GM19397 (cell line): Measurements from ENCODE around the gene SLCO4A1.

ENCODE experiments used
- ATAC-seq: cut with Tn5 transposase; IDR thresholded peaks from one replicate; pipeline ENCODE4 v1.9.1; 2021; ENCODE audit warnings: mild to moderate bottlenecking, moderate library complexity; ENCODE audit not compliant: unreplicated experiment

The SLCO4A1 gene

DNA sequence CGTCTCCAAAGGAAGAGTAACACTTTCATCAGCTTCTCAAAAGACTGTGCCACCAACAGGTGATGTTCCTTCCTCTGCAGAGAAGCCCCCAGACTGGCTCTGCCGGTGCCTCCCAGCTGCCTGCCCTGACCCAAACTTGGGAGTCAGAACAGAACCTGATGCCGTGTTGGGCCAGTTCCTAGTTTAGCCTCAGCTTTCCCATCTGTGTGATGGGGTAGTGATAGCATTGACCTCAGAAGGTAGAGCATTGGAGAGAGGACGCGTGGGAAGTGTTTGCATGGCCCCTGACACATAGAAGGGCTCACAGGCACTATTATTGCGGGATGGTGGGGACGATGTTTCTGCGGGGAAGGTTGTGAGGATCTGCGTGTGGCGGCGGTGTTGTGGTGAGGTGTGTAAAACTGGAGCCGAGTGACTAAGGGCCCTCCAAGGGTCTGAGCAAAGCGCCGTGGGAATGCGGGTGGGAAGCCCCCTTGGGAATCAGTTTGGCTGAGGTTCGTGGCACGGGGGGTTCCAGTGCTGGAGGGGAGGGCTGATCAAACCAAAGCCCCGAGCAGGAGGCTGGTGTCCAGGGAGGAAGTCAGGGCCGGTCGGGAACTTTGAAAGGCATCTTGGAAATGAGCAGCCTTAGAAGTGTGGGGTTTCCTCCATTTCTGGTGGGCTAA lies 68.0 kb downstream of the SLCO4A1 start:
- no peak for ATAC-seq

DNA sequence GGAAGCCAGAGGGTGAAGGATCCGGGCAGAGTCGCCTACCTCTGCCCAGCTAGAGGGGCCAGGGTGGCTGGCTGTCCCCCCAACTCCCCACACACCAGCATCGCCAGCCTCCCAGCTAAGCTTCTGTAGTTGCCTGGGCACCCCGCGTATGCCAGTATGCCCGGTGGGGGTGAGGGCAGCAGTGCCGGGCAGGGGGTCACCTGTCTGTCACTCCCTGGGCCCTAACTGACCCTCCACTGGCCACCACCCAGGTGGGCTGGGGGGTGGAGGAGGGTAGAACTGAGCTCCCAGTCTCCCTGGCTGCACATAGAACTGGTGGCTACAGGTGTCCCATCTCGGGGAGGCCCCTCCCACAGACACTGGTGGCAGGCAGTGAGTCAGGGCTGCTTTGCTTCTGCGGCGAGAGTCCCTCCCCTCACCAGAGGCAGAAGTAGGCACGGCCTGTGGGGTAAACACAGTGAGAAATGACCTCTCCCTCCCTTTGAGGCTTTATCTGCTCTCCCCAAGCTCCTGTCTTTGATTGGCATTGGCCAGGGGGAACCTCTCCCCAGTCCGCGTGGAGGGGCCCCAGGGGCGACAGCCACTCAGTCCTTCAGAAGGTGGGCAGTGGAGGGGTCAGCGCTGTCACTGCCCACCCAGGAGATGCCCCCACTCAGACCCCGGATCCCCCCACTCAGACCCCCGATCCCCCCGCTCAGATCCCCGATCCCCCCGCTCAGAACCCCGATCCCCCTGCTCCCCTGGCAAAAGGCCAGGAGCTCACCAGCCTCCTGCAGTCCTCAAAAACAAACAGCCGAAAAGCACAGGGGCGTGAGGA lies 68.8 kb downstream of the SLCO4A1 start:
- ATAC-seq = no peak

DNA sequence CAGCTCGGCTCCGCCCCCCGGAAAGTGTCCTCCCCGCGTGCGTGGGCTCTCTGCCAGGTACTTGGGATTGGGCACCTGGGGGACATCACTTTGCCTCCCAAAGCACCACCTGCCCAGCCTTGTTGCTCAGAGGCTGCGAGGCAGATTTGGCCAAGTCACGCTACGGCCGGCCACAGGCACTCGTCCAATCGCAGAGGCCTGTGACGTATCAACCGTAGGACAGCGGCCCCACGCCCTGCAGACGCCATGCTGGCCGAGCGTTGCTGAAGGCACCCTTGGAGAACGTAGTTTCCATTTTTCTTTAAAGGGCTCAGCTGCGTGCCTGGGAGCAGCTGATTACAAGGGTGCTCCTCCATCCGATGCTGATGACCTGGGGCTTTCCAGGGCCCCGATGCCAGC lies 69.4 kb downstream of the SLCO4A1 start:
- no peak for ATAC-seq

DNA sequence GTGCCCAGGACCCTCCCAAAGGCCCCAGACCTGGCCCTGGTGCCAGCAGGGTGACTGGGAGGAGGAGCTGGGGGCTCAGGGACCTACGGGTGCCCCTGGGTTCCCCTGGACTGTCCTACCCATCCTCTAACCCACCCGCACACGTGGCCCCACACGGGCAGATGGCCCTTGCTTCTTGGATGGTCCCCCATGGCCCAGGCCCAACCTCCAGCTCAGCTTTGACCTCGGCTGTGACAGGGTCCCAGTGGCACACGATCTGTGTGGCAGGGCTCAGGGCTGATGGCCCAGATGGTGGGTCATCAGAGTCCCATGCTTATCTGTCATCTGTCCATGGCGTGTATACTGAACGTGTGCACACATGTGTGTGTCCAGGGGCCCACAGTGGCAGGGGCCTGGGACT lies 70.3 kb downstream of the SLCO4A1 start:
- ATAC-seq = no peak

DNA sequence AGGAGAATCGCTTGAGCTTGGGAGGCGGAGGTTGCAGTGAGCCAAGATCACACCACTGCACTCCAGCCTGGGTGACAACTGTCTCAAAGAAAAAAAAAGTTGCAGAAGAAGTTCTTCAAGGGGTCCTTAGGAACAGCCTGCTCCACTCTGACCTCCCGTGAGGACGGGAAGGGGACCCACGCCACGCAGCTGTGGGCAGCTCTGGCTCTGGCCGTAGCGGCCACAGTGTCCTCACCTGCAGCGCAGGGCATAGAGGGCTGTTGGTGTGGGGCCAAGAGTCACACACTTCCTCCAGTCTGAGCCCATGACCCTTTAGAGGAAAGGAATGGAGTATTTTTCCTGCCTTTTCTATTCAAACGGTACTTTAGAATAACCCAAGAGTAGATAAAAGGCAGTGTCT lies 71.7 kb downstream of the SLCO4A1 start:
- ATAC-seq = no peak

DNA sequence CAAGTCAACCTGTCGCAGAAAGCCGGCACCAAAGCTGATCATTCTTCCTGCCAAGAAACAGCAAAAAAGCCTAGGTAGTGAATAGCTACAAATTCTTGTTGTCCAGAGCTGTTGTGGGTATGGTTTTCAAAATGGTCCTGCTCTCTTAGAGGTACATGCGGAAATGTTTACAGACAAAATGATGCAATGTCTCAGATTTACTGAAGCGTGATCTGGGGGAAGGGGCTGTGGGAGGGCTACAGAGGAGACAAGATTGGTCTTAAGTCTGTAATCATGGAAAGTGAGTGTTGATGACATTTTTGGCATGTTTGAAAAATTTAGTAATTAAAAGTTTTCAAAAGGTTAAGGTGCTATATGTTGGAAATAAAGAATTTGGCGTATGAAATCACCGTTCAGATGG lies 72.5 kb downstream of the SLCO4A1 start:
- ATAC-seq = no peak

DNA sequence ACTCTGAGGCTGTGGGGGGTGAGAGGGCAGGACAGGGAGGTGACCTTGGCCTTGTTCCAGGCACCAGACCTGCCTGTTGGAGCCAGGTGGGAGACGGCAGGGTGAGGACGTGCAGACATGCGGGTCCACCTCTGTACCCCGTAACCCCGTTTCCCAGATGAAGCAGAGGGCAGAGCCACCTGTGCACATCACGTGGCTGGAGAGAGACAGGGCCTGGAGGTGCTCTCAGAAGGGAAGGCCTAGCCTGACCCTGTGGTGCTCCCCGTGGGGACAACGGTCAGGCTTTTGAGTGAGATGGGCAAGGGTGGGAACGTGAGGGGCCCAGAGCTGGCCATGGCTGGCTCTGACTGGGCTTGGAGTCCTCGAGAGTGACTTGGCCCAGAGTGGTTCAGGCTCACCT lies 72.9 kb downstream of the SLCO4A1 start:
- ATAC-seq = no peak

DNA sequence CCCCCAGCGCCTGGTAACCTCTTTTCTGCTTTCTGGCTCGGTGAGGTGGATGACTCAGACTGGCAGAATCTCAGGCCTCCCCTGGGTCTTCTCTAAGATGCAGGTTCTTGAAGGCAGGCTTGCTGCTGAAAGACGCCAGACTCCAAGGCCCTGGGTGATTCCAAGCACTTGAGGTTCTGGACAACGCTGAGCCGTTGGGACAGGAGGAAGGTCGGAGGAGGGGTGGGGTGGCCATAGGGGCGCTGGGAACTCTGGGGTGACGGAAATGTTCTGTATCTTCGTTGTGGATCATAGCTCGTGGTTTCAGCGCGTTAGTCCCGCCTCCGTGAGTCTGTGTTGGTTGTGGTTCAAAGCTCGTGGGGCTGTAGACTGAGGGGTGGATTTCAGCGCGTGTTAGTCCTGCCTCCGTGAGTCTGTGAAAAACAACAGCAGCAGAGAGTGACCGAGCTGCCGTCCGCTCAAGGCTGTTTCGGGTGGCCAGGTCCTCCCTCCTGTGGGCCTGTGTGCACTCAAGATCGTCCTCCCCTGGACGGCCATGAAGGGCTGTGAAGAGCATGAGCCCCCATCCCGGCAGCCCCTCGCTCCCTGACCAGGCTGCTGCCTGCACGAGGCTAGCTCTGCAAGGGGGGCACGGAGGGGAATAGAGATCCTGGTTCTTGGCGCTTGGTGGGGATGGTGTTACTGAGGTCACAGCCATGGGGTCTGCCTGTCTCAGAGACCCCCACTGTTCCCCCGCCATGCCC lies 74.1 kb downstream of the SLCO4A1 start:
- no peak for ATAC-seq

DNA sequence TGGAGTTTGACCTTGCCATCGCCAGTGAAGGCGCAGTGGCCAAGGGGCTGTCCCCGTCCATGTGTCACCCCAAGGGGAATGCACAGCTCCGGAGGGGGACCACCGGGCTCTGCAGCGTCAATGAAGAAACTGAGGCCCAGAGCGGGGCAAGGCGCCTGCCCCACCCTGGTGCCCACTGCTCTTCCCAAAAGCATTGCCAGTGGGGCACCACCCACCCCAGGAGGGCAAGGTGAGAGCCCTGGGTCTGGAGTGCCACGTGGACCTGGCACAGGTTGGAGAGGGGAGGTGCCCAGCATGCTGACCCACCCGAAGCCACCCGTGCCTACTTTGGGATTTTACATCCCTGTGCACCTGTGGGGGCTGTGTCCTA lies 74.6 kb downstream of the SLCO4A1 start:
- no peak for ATAC-seq

DNA sequence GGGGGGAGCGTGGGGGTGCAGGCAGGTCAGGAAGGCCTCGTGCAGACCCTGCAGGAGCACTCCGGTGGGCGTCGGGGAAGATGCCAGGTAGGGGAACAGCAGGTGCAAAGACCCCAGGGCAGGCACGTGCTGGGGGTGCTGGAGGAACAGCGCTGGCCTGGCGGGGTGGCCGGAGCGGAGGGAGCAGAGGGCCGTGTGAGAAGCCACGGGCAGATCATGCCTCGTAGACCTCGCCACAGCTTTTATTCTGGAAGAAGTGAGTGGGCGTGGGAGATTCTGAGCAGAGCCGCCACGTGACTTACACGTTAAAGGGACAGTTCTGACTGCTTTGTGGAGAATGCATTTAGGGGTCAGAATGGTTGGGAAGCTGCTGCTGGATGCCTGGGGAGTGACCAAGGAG lies 75.6 kb downstream of the SLCO4A1 start:
- no peak for ATAC-seq

DNA sequence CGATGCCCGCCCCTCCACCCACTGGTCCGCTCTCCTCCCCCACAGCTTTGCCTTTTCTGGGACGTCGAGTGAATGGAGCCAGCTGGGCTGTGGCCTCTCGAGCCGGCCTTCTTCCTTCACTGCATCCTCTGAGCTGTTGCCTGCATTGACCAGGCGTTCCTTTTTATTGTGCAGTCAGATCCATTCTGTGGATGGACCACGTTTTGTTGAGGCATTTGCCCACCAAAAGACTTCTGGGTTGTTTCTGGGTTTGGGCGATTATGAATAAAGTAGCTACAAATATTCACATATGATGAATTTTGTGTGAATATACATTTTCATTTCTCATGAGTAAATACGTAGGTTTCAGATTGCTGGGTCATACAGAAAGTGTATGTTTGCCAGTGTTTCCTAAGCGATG lies 76.2 kb downstream of the SLCO4A1 start:
- ATAC-seq = no peak

DNA sequence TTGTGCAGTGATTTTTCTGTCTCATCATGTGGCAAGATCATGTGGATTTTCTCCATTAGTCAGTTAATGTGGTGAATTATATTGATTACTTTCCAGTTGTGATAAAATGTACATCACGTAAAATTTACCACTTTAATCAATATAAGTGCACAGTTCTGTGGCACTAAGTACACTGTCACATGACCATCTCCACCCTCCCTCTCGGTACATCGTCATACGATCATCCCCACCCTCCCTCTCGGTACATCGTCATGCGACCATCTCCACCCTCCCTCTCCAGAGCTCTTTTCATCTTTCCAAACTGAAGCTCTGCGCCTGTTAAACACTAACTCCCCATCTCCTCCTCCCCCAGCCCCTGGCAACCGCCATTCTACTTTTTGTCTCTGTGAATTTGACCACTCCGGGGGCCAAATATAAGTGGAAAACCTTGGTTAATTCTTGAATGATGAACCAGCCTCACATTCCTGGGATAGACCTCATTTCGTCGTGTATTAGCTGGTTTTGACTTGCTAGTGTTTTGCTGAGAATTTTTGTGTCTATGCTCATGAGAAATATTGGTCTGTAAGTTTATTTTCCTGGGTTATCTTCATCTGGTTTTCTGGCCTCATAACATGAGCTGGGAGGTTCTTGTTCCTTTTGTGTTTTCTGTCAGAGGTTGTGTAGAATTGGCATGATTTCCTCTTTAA lies 77.1 kb downstream of the SLCO4A1 start:
- no peak for ATAC-seq
